ENCODE data around the gene DSCAML1. TPM values are rescaled to one million over a fixed set of nuclear protein-coding genes. Genes with fewer than 3 reads are reported as not detected.

DSCAML1 gene
- total RNA-seq, 1 experiment from 2014 or later, result 0.15 TPM

DNA sequence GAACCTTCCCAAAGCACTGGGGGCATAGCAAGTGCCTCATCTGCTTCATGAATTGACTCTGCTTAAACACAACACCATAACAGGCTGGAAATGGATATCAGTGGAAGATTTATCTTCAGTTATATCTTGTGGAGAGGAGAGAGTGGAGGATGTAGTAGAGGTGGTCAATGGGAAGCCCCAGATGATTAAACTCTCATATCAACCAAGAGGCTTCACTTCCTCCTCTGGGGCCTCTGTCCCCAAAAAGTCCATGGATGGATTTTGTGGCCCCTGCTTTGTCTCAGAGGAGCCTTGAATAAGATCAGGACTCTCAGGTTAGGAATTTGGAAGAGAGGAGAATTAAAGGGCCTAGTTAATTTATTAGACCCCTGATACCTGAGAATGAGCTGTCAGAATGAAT is 363.3 kb downstream of the DSCAML1 start:
- Histone ChIP-seq H2BK120ac (ENCODE audit: low read depth, low read length, poor library complexity, severe bottlenecking) (no peak overlapping the region), H3K23me2 (ENCODE audit: insufficient read length, low read depth, low read length, poor library complexity, severe bottlenecking) (no peaks in the 10 kb centered on the region), H3K14ac (ENCODE audit: insufficient read depth, low read length) (no peak overlapping the region), H3K79me2 (ENCODE audit: insufficient read depth, low read length) (no peaks in the 10 kb centered on the region), H3K9ac (ENCODE audit: extremely low read depth, insufficient read length, low read length) (no peak overlapping the region), H3K18ac (ENCODE audit: insufficient read length, low read depth, low read length) (no peak overlapping the region), H3K23ac (ENCODE audit: insufficient read length, low read depth, low read length) (no peak overlapping the region), H2AFZ (ENCODE audit: low read length) (no peak overlapping the region), H3T11ph (ENCODE audit: low read length) (no peak overlapping the region), H4K8ac (replicated peaks; ENCODE audit: insufficient read length, low read depth, low read length) (no peak overlapping the region), H3K27me3 (ENCODE audit: insufficient read depth, low read length) (no peaks in the 10 kb centered on the region), H4K91ac (ENCODE audit: insufficient read length, low read depth, low read length) (no peak overlapping the region), H3K4me2 (ENCODE audit: insufficient read depth, insufficient read length, low read length) (no peak overlapping the region), H2BK20ac (ENCODE audit: low read depth, low read length, poor library complexity, severe bottlenecking) (no peak overlapping the region), H2BK5ac (ENCODE audit: insufficient read length, low read length) (no peak overlapping the region), H3K9me3 (ENCODE audit: control insufficient read depth, low read depth, low read length) (no peaks in the 10 kb centered on the region), H2AK5ac (ENCODE audit: insufficient read length, low read length) (no peak overlapping the region), H2BK12ac (ENCODE audit: insufficient read length, low read depth, low read length) (no peak overlapping the region), H3K4ac (ENCODE audit: low read depth, low read length) (no peak overlapping the region), H3K4me1 (ENCODE audit: insufficient read depth, low read length) (no peaks in the 10 kb centered on the region), H3K56ac (ENCODE audit: insufficient read length, low read depth, low read length) (no peak overlapping the region), H3K79me1 (ENCODE audit: insufficient read depth, low read depth, low read length, poor library complexity, severe bottlenecking) (no peaks in the 10 kb centered on the region), H4K5ac (ENCODE audit: insufficient read length, low read depth, low read length) (no peak overlapping the region), H4K20me1 (ENCODE audit: control insufficient read depth, insufficient read depth, insufficient read length) (no peaks in the 10 kb centered on the region), H2BK15ac (ENCODE audit: low read depth, low read length) (no peak overlapping the region), H3K27ac (ENCODE audit: insufficient read length, low read depth, low read length) (no peak overlapping the region)
- H3K9me3 Mint-ChIP-seq, result no peaks in the 10 kb centered on the region
- H3K27ac Mint-ChIP-seq, result no peak overlapping the region
- H3K4me3 Mint-ChIP-seq, result no peak overlapping the region
- DNase-seq, result no peak
- peaks cover 29 to 37% of the 10 kb centered on the region in 2 experiments for H3K4me1 Mint-ChIP-seq
- no peaks in the 10 kb centered on the region for H3K36me3 Mint-ChIP-seq (ENCODE audit: insufficient read depth in 1 of 3, low read depth in 3 of 3)
- H3K27me3 Mint-ChIP-seq (ENCODE audit: low read depth), result peaks cover 11% of the 10 kb centered on the region
- TF ChIP-seq, protein P1, sequence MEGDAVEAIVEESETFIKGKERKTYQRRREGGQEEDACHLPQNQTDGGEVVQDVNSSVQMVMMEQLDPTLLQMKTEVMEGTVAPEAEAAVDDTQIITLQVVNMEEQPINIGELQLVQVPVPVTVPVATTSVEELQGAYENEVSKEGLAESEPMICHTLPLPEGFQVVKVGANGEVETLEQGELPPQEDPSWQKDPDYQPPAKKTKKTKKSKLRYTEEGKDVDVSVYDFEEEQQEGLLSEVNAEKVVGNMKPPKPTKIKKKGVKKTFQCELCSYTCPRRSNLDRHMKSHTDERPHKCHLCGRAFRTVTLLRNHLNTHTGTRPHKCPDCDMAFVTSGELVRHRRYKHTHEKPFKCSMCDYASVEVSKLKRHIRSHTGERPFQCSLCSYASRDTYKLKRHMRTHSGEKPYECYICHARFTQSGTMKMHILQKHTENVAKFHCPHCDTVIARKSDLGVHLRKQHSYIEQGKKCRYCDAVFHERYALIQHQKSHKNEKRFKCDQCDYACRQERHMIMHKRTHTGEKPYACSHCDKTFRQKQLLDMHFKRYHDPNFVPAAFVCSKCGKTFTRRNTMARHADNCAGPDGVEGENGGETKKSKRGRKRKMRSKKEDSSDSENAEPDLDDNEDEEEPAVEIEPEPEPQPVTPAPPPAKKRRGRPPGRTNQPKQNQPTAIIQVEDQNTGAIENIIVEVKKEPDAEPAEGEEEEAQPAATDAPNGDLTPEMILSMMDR (conservative IDR thresholded peaks at IDR 0.05), result no peak

All from H9 (cell line).